WTC11 (cell line): ENCODE data around the gene PLTP. TPM values are rescaled to one million over a fixed set of nuclear protein-coding genes. Genes with fewer than 3 reads are reported as not detected.
A peak's percentile ranks its signal among the peaks of the same experiment; 100 is the strongest.

Experiments used
- ATAC-seq: fragments of 200-7000 bp; cut with Tn5 transposase; 2 replicates; pipeline ENCODE4 v1.10.0; 2021; ENCODE audit warnings: mild to moderate bottlenecking, moderate library complexity
- CTCF ChIA-PET: fragments of 300-600 bp; sonication (Branson Sonifier 250); formaldehyde crosslinking; loops from one replicate; lab custom pipeline; 2021; ENCODE audit warnings: antibody characterized with exemption; lab: Charles Lee
- POLR2A ChIA-PET: fragments of 350-600 bp; sonication (Branson Sonifier 250); formaldehyde crosslinking; loops from one replicate; lab custom pipeline; 2021; ENCODE audit warnings: antibody characterized with exemption; lab: Charles Lee
- DNase-seq: peaks from one replicate; pipeline ENCODE4 v3.0.0; 2021; ENCODE audit warnings: low spot score
- H3K27ac Mint-ChIP-seq: 2 replicates; pipeline ENCODE4 v1.8.0; 2021; ENCODE audit warnings: mixed read lengths
- H3K27me3 Mint-ChIP-seq: 2 replicates; pipeline ENCODE4 v1.8.0; 2021; ENCODE audit warnings: low read depth, mild to moderate bottlenecking, moderate library complexity, mixed read lengths
- H3K36me3 Mint-ChIP-seq: 2 replicates; pipeline ENCODE4 v1.8.0; 2021; ENCODE audit warnings: mixed read lengths
- H3K4me1 Mint-ChIP-seq: 2 replicates; pipeline ENCODE4 v1.8.0; 2022; ENCODE audit warnings: mixed read lengths
- H3K4me3 Mint-ChIP-seq: 2 replicates; pipeline ENCODE4 v1.8.0; 2021; ENCODE audit warnings: mild to moderate bottlenecking, moderate library complexity, mixed read lengths
- H3K9me3 Mint-ChIP-seq: 2 replicates; pipeline ENCODE4 v1.8.0; 2021; ENCODE audit warnings: mixed read lengths
- E2F5 ChIP-seq: sonication (generic); formaldehyde crosslinking; IDR thresholded peaks from 2 replicates; pipeline ENCODE4 v1.8.1; 2022; ENCODE audit warnings: mild to moderate bottlenecking, moderate library complexity, missing genetic modification reagents
- ELF4 ChIP-seq: sonication (generic); formaldehyde crosslinking; IDR thresholded peaks from 2 replicates; pipeline ENCODE4 v1.8.1; 2022; ENCODE audit warnings: low read depth, mild to moderate bottlenecking, moderate library complexity, missing genetic modification reagents
- FOXP4 ChIP-seq: sonication (generic); formaldehyde crosslinking; IDR thresholded peaks from 2 replicates; pipeline ENCODE4 v1.8.0; 2022; ENCODE audit warnings: mild to moderate bottlenecking, missing genetic modification reagents
- GABPB1 ChIP-seq: sonication (generic); formaldehyde crosslinking; IDR thresholded peaks from 2 replicates; pipeline ENCODE4 v1.8.1; 2023; ENCODE audit warnings: mild to moderate bottlenecking, missing genetic modification reagents
- JAZF1 ChIP-seq: fragments of 250-450 bp; sonication (Bioruptor Pico); IDR thresholded peaks from 2 replicates; pipeline ENCODE4 v1.9.0; 2021; ENCODE audit warnings: moderate library complexity, mild to moderate bottlenecking, inconsistent platforms
- MLX ChIP-seq: sonication (generic); formaldehyde crosslinking; IDR thresholded peaks from 2 replicates; pipeline ENCODE4 v1.8.1; 2023; ENCODE audit warnings: mild to moderate bottlenecking, missing genetic modification reagents, moderate library complexity
- NFYB ChIP-seq: sonication (generic); formaldehyde crosslinking; conservative IDR thresholded peaks from 2 replicates; pipeline ENCODE4 v1.8.0; 2022; ENCODE audit warnings: low read depth, missing genetic modification reagents
- NR3C1 ChIP-seq: sonication (generic); formaldehyde crosslinking; conservative IDR thresholded peaks from 2 replicates; pipeline ENCODE4 v1.8.1; 2023; ENCODE audit warnings: low read depth, mild to moderate bottlenecking, missing genetic modification reagents
- STAT6 ChIP-seq: sonication (generic); formaldehyde crosslinking; conservative IDR thresholded peaks from 2 replicates; pipeline ENCODE4 v1.8.1; 2023; ENCODE audit warnings: mild to moderate bottlenecking, low read depth, missing genetic modification reagents, moderate library complexity
- TEAD1 ChIP-seq: sonication (generic); formaldehyde crosslinking; IDR thresholded peaks from 2 replicates; pipeline ENCODE4 v1.8.0; 2022; ENCODE audit warnings: mild to moderate bottlenecking, missing genetic modification reagents
- USF1 ChIP-seq: sonication (generic); formaldehyde crosslinking; IDR thresholded peaks from 2 replicates; pipeline ENCODE4 v1.8.0; 2022; ENCODE audit warnings: mild to moderate bottlenecking, missing genetic modification reagents
- ZMAT4 ChIP-seq: fragments of 250-450 bp; sonication (Bioruptor Pico); IDR thresholded peaks from 2 replicates; pipeline ENCODE4 v1.9.0; 2021; ENCODE audit warnings: mild to moderate bottlenecking
- ZNF396 ChIP-seq: fragments of 250-450 bp; sonication (Bioruptor Pico); IDR thresholded peaks from 2 replicates; pipeline ENCODE4 v1.8.0; 2021; ENCODE audit warnings: mild to moderate bottlenecking, moderate library complexity, borderline replicate concordance
- ZNF423 ChIP-seq: fragments of 250-450 bp; sonication (Bioruptor Pico); IDR thresholded peaks from 2 replicates; pipeline ENCODE4 v2.1.2; 2022; ENCODE audit warnings: mild to moderate bottlenecking, moderate library complexity
- ZNF532 ChIP-seq: fragments of 250-450 bp; sonication (Bioruptor Pico); IDR thresholded peaks from 2 replicates; pipeline ENCODE4 v1.9.0; 2021; ENCODE audit warnings: mild to moderate bottlenecking, borderline replicate concordance
- ZNF671 ChIP-seq: fragments of 250-450 bp; sonication (Bioruptor Pico); IDR thresholded peaks from 2 replicates; pipeline ENCODE4 v1.8.0; 2021; ENCODE audit warnings: mild to moderate bottlenecking
- total RNA-seq: library from RNA; stranded (reverse); gene quantifications from 3 replicates; pipeline ENCODE4 v1.2.3, GENCODE V29; 2021
- TF ChIP-seq, protein P1 (sequence below): sonication (generic); formaldehyde crosslinking; IDR thresholded peaks from 2 replicates; pipeline ENCODE4 v1.8.1; 2023; ENCODE audit warnings: mild to moderate bottlenecking, missing genetic modification reagents, moderate library complexity
- TF ChIP-seq, protein P2 (sequence below): sonication (generic); formaldehyde crosslinking; conservative IDR thresholded peaks from 2 replicates; pipeline ENCODE4 v1.8.1; 2022; ENCODE audit warnings: mild to moderate bottlenecking, missing genetic modification reagents

PLTP gene
- total RNA-seq, 1 experiment from 2014 or later = 109 TPM

- H3K36me3 Mint-ChIP-seq = peaks cover 25% of the 10 kb centered on the region
- H3K27me3 Mint-ChIP-seq = no peaks in the 10 kb centered on the region
- H3K27ac Mint-ChIP-seq = peak within 1 kb of the TSS; percentile 100
- CTCF ChIA-PET = interaction anchor here (0.6 to 5.0 kb wide), 18 partner anchors 12 to 623 kb away, joined by 3 to 48 read pairs (median 4); partner anchors contain the start of genes CTSA, NEURL2, SYS1 and ZSWIM1
- peak within 1 kb of the TSS; percentile 96 for H3K4me3 Mint-ChIP-seq
- ATAC-seq (peak; percentile 63), DNase-seq (peak; percentile 98)
- POLR2A ChIA-PET = interaction anchor here (0.6 to 3.4 kb wide), 23 partner anchors 13 to 498 kb away, joined by 3 to 43 read pairs (median 4); partner anchors contain the start of genes CTSA, NEURL2, PLTP and SNX21
- no peaks in the 10 kb centered on the region for H3K9me3 Mint-ChIP-seq
- peaks cover 39% of the 10 kb centered on the region for H3K4me1 Mint-ChIP-seq
- TF ChIP-seq JAZF1 (CRISPR knock-in tag) = no peak
- TF ChIP-seq NFYB = peak; percentile 78
- TF ChIP-seq ELF4 (CRISPR knock-in tag) = no peak; the same call in 1 of the 2 replicates
- TF ChIP-seq ZNF396 (CRISPR knock-in tag) = no peak
- TF ChIP-seq MLX = no peak
- peak; percentile 79 for TF ChIP-seq E2F5 (CRISPR knock-in tag)
- TF ChIP-seq, protein P1, sequence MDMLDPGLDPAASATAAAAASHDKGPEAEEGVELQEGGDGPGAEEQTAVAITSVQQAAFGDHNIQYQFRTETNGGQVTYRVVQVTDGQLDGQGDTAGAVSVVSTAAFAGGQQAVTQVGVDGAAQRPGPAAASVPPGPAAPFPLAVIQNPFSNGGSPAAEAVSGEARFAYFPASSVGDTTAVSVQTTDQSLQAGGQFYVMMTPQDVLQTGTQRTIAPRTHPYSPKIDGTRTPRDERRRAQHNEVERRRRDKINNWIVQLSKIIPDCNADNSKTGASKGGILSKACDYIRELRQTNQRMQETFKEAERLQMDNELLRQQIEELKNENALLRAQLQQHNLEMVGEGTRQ (CRISPR knock-in tag) = peak; percentile 88
- TF ChIP-seq GABPB1 (CRISPR knock-in tag) = peak; percentile 63
- TF ChIP-seq ZMAT4 (CRISPR knock-in tag) = peak; percentile 80; the same call in 1 of the 2 replicates
- no peak for TF ChIP-seq ZNF423
- TF ChIP-seq, protein P2, sequence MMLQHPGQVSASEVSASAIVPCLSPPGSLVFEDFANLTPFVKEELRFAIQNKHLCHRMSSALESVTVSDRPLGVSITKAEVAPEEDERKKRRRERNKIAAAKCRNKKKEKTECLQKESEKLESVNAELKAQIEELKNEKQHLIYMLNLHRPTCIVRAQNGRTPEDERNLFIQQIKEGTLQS = no peak
- peak; percentile 84 for TF ChIP-seq USF1 (CRISPR knock-in tag)
- TF ChIP-seq STAT6 = no peak; the same call in 1 of the 2 replicates
- TF ChIP-seq ZNF532 = no peak
- TF ChIP-seq NR3C1 (CRISPR knock-in tag) = 0 out of 2 replicates have a peak, but pooled peaks have one; percentile 51
- TF ChIP-seq TEAD1 = peak; percentile 92
- no peak for TF ChIP-seq ZNF671 (CRISPR knock-in tag)
- peak; percentile 66 for TF ChIP-seq FOXP4 (CRISPR knock-in tag)
Observed at GRCh38 chr20:45934586-45935415, 22.8 kb upstream of the PLTP start, which contains the start of gene PCIF1. Gene PCIF1 (plus strand): TSS chr20:45934683. CDS start chr20:45939000, 4,317 bp downstream.
